Measurements from ENCODE around the gene CAMKK2. TPM values are rescaled to one million over a fixed set of nuclear protein-coding genes. Genes with fewer than 3 reads are reported as not detected.

Gene CAMKK2
- polyA plus RNA-seq, 1 of the 3 experiments (the other 2 are of a cell fraction): 23.6 TPM

DNA sequence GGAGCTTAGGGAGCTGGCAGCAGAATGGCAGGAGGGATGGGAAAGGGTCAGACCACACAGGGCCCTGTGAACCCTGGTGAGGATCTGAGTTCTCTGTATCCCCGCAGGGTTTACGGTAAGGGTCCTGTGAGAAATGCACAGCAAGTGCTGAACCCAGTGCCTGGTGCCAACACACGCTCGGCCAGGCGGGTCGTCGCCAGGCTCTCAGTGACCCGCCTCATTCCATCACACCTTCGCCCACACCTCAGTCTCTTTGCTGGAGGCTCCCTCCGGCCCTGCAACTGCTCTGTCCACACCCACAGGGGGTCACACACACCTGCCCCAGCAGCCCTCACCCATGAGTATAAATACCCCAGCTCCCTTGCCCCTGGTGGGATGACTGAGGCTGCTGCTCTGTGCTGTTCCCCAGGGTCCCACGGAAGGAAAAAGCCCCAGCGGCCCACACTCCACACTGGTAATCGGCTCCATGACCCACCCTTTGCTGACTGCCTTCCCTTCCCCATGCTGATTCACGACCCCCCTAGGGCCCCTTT lies 23.1 kb downstream of the CAMKK2 start:
- WGBS (ENCODE audit: low lambda C conversion rate): 94% methylated on average over 14 of the region's 14 CpGs
- Histone ChIP-seq H3K9ac (no peak overlapping the region), H4K20me1 (ENCODE audit: insufficient read depth) (peaks cover 4% of the 10 kb centered on the region; the same call in 1 of the 2 replicates), H3K36me3 (replicated peaks in 1 of 2; ENCODE audit: control insufficient read depth in 1 of 2, insufficient read depth in 2 of 2, low read length in 1 of 2) (peaks cover 3 to 23% of the 10 kb centered on the region in 2 experiments), H3K4me1 (ENCODE audit: control insufficient read depth in 1 of 2, insufficient read depth in 2 of 2, low read depth in 1 of 2, low read length in 1 of 2) (peaks cover 0 to under 1% of the 10 kb centered on the region in 2 experiments; a peak in 1 of 4 replicates), H3K4me2 (no peak overlapping the region), H3K27me3 (ENCODE audit: insufficient read depth) (no peaks in the 10 kb centered on the region), H3K9me2 (no peaks in the 10 kb centered on the region), H3K9me3 (no peaks in the 10 kb centered on the region), H3K79me2 (ENCODE audit: insufficient read depth) (peaks cover 17% of the 10 kb centered on the region; the same call in 1 of the 2 replicates), H3K27ac (ENCODE audit: low read depth in 2 of 2, low read length in 1 of 2) (no peak overlapping the region), H3K4me3 (ENCODE audit: low read depth in 2 of 2, low read length in 1 of 2) (no peak overlapping the region), H3F3A (replicated peaks; ENCODE audit: insufficient read depth) (peaks cover 4% of the 10 kb centered on the region), H2AFZ (ENCODE audit: low read depth) (no peak overlapping the region)
- ChIA-PET POLR2A (no interaction called here), CTCF (interaction anchor here (1.5 kb wide), 1 partner anchor 21 kb away, joined by 3 read pairs; no protein-coding TSS in a partner anchor)
- DNase-seq: no peak
- TF ChIP-seq, protein P1, sequence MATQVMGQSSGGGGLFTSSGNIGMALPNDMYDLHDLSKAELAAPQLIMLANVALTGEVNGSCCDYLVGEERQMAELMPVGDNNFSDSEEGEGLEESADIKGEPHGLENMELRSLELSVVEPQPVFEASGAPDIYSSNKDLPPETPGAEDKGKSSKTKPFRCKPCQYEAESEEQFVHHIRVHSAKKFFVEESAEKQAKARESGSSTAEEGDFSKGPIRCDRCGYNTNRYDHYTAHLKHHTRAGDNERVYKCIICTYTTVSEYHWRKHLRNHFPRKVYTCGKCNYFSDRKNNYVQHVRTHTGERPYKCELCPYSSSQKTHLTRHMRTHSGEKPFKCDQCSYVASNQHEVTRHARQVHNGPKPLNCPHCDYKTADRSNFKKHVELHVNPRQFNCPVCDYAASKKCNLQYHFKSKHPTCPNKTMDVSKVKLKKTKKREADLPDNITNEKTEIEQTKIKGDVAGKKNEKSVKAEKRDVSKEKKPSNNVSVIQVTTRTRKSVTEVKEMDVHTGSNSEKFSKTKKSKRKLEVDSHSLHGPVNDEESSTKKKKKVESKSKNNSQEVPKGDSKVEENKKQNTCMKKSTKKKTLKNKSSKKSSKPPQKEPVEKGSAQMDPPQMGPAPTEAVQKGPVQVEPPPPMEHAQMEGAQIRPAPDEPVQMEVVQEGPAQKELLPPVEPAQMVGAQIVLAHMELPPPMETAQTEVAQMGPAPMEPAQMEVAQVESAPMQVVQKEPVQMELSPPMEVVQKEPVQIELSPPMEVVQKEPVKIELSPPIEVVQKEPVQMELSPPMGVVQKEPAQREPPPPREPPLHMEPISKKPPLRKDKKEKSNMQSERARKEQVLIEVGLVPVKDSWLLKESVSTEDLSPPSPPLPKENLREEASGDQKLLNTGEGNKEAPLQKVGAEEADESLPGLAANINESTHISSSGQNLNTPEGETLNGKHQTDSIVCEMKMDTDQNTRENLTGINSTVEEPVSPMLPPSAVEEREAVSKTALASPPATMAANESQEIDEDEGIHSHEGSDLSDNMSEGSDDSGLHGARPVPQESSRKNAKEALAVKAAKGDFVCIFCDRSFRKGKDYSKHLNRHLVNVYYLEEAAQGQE (IDR thresholded peaks at IDR 0.05; ENCODE audit: low read depth, low read length): no peak
- TF ChIP-seq RXRA (IDR thresholded peaks at IDR 0.05; ENCODE audit: borderline replicate concordance, low read depth): no peak
- TF ChIP-seq RCOR1 (IDR thresholded peaks at IDR 0.05; ENCODE audit: low read length): no peak
- no peak for TF ChIP-seq GATA2 (CRISPR knock-in tag; IDR thresholded peaks at IDR 0.05)
- no peak for TF ChIP-seq TCF12 (IDR thresholded peaks at IDR 0.05)
- TF ChIP-seq TEAD4 (IDR thresholded peaks at IDR 0.05; ENCODE audit: borderline replicate concordance, insufficient read depth): no peak
- TF ChIP-seq POLR2AphosphoS5 (IDR thresholded peaks at IDR 0.05; ENCODE audit: low read depth, low read length): no peak
- no peak for TF ChIP-seq FOXM1 (IDR thresholded peaks at IDR 0.05; ENCODE audit: low read depth)
- no peak for TF ChIP-seq FOSL2 (IDR thresholded peaks at IDR 0.05; ENCODE audit: borderline replicate concordance, low read depth)
- no peak for TF ChIP-seq JUND (IDR thresholded peaks at IDR 0.05)
- TF ChIP-seq YY1 (IDR thresholded peaks at IDR 0.05; ENCODE audit: low read depth): no peak
- TF ChIP-seq NFIC (IDR thresholded peaks at IDR 0.05; ENCODE audit: borderline replicate concordance): no peak
- no peak for TF ChIP-seq EZH2phosphoT487 (IDR thresholded peaks at IDR 0.05; ENCODE audit: borderline replicate concordance, low read depth)
- no peak for TF ChIP-seq EP300 (IDR thresholded peaks at IDR 0.05; ENCODE audit: borderline replicate concordance in 1 of 2, low read depth in 1 of 2, low read length in 1 of 2)
- no peak for TF ChIP-seq RFX5 (IDR thresholded peaks at IDR 0.05; ENCODE audit: low read length)
- TF ChIP-seq MEF2A (IDR thresholded peaks at IDR 0.05; ENCODE audit: borderline replicate concordance, low read depth): no peak
